Testis (tissue), 2 donors: Measurements from ENCODE around the gene NRXN3.

ENCODE experiments used
- CTCF ChIP-seq, 3 experiments: fragments of 450-650 bp in 2 of 3; fragments of 200-600 bp in 1 of 3; sonication (generic) in 1 of 3; IDR thresholded peaks; one replicate each; pipeline ENCODE4 v1.5.1; 2016 to 2019; ENCODE audit warnings: antibody characterized with exemption in 3 of 3, mild to moderate bottlenecking in 2 of 3, moderate library complexity in 1 of 3
- POLR2A ChIP-seq: fragments of 450-650 bp; IDR thresholded peaks from one replicate; pipeline ENCODE4 v1.6.1; 2017; ENCODE audit warnings: antibody characterized with exemption, mild to moderate bottlenecking, moderate library complexity

- TF ChIP-seq POLR2A: no peak
- TF ChIP-seq CTCF (IDR thresholded peaks at IDR 0.05): no peak
Observed at GRCh38 chr14:78614593-78614992, 444.4 kb downstream of the NRXN3 start.
